Right atrium auricular region (tissue), 2 donors: ENCODE data around the gene SEMA4D. TPM values are rescaled to one million over a fixed set of nuclear protein-coding genes. Genes with fewer than 3 reads are reported as not detected.

Source experiments
- DNase-seq: peaks from one replicate; pipeline ENCODE4 v3.0.0-alpha.2; 2019; ENCODE audit warnings: low spot score
- H3K27ac ChIP-seq, 2 donors: fragments of 200-600 bp; sonication (generic); 1 replicate in 1 of 2; 2 replicates in 1 of 2; pipeline ENCODE4 v1.5.1; 2016 to 2019
- H3K27me3 ChIP-seq, 2 donors: fragments of 200-600 bp; sonication (generic); one replicate each; pipeline versions ENCODE4 v1.5.1 to v1.6.0; 2017 to 2019
- H3K36me3 ChIP-seq: fragments of 200-600 bp; sonication (generic); one replicate; pipeline ENCODE4 v1.5.1; 2016
- H3K4me1 ChIP-seq, 2 donors: fragments of 200-600 bp; sonication (generic); one replicate each; pipeline versions ENCODE4 v1.5.1 to v1.6.0; 2017 to 2019
- H3K4me3 ChIP-seq, 2 donors: fragments of 200-600 bp; sonication (generic); 1 replicate in 1 of 2; 2 replicates in 1 of 2; pipeline ENCODE4 v1.5.1; 2017 to 2019; ENCODE audit warnings: mild to moderate bottlenecking in 1 of 2, moderate library complexity in 1 of 2
- H3K9me3 ChIP-seq, 2 donors: fragments of 200-600 bp; sonication (generic); one replicate each; pipeline ENCODE4 v1.5.1; 2019
- CTCF ChIP-seq, 2 donors: fragments of 200-600 bp; sonication (generic); IDR thresholded peaks; one replicate each; pipeline ENCODE4 v1.5.1; 2019; ENCODE audit warnings: antibody characterized with exemption in 2 of 2
- total RNA-seq, 2 donors: library from RNA; depleted of rRNA; stranded (reverse); fragments of >200 nt; gene quantifications; one replicate each; pipeline ENCODE4 v1.1.0, GENCODE V29; 2016

Gene SEMA4D
- total RNA-seq, 2 donors from 2014 or later = 14.6 to 22.1 TPM

- DNase-seq = no peak
- Histone ChIP-seq H3K9me3 (no peaks in the 10 kb centered on the region), H3K27ac (no peak overlapping the region), H3K27me3 (no peaks in the 10 kb centered on the region), H3K4me1 (peaks cover 0 to 4% of the 10 kb centered on the region in 2 donors), H3K4me3 (no peak overlapping the region), H3K36me3 (no peaks in the 10 kb centered on the region)
- TF ChIP-seq CTCF (IDR thresholded peaks at IDR 0.05) = no peak
These were observed 33.5 kb downstream of the SEMA4D start for GRCh38 chr9:89464300-89464901.

DNA sequence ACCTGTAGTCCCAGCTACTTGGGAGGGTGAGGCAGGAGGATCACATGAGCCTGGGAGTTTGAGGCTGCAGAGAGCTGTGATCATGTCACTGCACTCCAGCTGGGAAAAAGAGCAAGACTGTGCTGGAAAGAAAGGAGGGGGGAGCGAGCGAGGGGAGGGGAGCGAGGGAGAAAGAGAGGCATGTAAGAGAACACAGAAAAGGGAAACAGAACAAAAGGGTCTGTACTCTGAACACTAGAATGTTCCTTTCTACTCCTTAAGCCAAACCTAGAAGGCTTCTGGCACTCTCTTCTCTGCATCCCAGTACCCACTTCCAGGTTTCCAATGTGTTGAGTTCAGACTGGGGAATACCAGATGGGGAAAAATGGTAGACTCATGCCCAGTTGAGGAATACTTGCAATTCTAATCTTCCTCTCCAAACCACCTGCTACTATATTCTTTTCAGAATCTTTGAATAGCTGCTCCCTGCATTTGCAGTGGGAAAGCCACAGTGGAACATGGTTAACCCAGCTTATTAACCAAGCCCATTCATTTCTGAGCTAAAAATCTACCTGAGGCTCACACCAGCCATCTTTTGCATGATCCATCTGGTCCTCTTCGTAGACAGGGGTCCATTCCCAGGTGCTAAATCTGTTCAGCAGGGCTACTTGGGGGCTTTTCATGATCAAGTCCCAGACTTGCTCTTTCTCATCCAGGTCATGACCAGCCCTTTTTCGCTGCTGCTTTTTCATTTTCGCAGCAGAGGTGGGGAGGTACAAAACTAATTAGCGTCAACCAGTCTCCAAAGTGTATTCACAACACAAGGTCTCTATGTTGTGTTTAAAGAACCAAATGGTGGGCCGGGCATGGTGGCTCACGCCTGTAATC, 34.9 kb downstream of the SEMA4D start:
- no peaks in the 10 kb centered on the region for H3K27me3 ChIP-seq
- no peaks in the 10 kb centered on the region for H3K9me3 ChIP-seq
- no peak overlapping the region for H3K27ac ChIP-seq
- no peak overlapping the region for H3K4me3 ChIP-seq
- H3K4me1 ChIP-seq = peaks cover 0 to 4% of the 10 kb centered on the region in 2 donors
- TF ChIP-seq CTCF (IDR thresholded peaks at IDR 0.05) = no peak
- no peaks in the 10 kb centered on the region for H3K36me3 ChIP-seq
- DNase-seq = no peak

DNA sequence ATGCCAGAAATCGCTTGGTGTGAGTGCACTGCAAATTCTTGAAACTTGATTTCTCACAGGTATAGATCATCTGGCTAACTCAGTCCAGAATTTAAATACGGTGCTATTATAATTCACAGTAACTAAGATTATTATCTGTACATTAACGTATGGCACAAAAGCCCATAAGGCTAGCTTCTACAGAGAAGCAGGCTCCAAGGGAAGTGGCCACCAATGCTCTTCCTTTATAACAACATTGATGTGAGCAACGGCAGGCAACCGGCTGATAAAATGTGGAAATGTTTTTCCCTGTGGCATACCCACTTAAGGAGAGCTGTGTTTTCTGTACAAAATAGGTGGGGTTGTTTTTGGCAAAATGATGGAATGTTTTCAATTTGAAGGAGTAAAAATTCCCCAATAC, 35.7 kb downstream of the SEMA4D start:
- peaks cover 0 to 4% of the 10 kb centered on the region in 2 donors for H3K4me1 ChIP-seq
- TF ChIP-seq CTCF (IDR thresholded peaks at IDR 0.05) = no peak
- no peaks in the 10 kb centered on the region for H3K9me3 ChIP-seq
- DNase-seq = no peak
- H3K4me3 ChIP-seq = no peak overlapping the region
- no peaks in the 10 kb centered on the region for H3K27me3 ChIP-seq
- H3K27ac ChIP-seq = no peak overlapping the region
- H3K36me3 ChIP-seq = no peaks in the 10 kb centered on the region

DNA sequence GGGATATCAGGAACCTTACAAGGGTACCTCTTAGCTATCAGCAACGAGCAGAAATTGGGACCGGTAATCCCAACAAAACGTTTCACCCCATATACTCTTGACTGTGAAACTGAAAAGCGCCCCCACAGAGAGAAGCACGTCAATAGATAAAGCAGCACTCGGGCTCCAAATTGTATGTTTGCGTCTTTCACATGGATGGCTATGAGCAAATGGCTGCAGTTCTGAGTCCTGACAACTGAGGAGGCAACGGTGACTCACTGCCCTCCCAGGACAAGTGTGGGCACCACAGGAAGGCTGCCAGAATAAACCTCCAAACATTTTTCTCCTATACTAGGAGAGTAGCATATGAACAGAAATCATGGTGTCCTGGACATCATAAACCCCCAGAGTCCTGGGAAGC, 36.6 kb downstream of the SEMA4D start:
- no peaks in the 10 kb centered on the region for H3K9me3 ChIP-seq
- no peak for DNase-seq
- H3K27me3 ChIP-seq = no peaks in the 10 kb centered on the region
- peaks cover 0 to 4% of the 10 kb centered on the region in 2 donors for H3K4me1 ChIP-seq
- no peaks in the 10 kb centered on the region for H3K36me3 ChIP-seq
- no peak for TF ChIP-seq CTCF (IDR thresholded peaks at IDR 0.05)
- H3K4me3 ChIP-seq = no peak overlapping the region
- H3K27ac ChIP-seq = no peak overlapping the region

DNA sequence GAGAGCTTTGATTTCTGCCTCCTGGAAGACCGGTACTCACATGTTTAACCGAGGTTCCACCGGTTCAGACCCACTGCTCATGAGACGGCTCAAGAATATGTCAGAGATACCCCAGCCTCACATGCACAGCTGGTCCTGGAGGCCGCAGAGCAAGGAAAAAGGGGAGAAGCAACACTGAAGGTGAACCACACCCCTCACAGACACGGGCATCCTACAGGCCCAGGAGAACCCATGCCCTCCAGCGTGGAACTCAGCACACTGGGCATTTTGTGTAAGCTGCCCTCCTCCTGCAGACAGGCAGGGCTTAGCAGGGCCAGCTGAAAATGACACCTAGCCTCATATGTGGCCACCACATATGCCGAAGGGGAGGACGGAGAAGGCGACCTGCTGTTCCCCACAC, 37.4 kb downstream of the SEMA4D start:
- H3K9me3 ChIP-seq = no peaks in the 10 kb centered on the region
- peaks cover 0 to 4% of the 10 kb centered on the region in 2 donors for H3K4me1 ChIP-seq
- no peak overlapping the region for H3K27ac ChIP-seq
- H3K27me3 ChIP-seq = no peaks in the 10 kb centered on the region
- H3K4me3 ChIP-seq = no peak overlapping the region
- no peak for DNase-seq
- H3K36me3 ChIP-seq = no peaks in the 10 kb centered on the region
- no peak for TF ChIP-seq CTCF (IDR thresholded peaks at IDR 0.05)
